AG09319 (cell line): ENCODE measurements around the gene EFCAB12.

Source experiments
- DNase-seq: peaks from one replicate; pipeline ENCODE4 v3.0.0-alpha.2; 2010; ENCODE audit warnings: low read depth; ENCODE audit errors: extremely low read depth
- TF ChIP-seq, protein P1 (sequence below): IDR thresholded peaks from 2 replicates; pipeline ENCODE4 v1.5.1; 2011; ENCODE audit warnings: low read depth, mild to moderate bottlenecking, inconsistent platforms, low read length, moderate library complexity

The EFCAB12 gene

GRCh38 chr3:129445471-129445870 lies 17.0 kb upstream of the EFCAB12 start:
- no peak for DNase-seq

GRCh38 chr3:129442947-129443346 lies 14.5 kb upstream of the EFCAB12 start:
- DNase-seq: no peak
- TF ChIP-seq, protein P1, sequence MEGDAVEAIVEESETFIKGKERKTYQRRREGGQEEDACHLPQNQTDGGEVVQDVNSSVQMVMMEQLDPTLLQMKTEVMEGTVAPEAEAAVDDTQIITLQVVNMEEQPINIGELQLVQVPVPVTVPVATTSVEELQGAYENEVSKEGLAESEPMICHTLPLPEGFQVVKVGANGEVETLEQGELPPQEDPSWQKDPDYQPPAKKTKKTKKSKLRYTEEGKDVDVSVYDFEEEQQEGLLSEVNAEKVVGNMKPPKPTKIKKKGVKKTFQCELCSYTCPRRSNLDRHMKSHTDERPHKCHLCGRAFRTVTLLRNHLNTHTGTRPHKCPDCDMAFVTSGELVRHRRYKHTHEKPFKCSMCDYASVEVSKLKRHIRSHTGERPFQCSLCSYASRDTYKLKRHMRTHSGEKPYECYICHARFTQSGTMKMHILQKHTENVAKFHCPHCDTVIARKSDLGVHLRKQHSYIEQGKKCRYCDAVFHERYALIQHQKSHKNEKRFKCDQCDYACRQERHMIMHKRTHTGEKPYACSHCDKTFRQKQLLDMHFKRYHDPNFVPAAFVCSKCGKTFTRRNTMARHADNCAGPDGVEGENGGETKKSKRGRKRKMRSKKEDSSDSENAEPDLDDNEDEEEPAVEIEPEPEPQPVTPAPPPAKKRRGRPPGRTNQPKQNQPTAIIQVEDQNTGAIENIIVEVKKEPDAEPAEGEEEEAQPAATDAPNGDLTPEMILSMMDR: no peak

More at GRCh38 chr3:129445471-129445870, 17.0 kb upstream of the EFCAB12 start:
- TF ChIP-seq, protein P1: no peak

DNA sequence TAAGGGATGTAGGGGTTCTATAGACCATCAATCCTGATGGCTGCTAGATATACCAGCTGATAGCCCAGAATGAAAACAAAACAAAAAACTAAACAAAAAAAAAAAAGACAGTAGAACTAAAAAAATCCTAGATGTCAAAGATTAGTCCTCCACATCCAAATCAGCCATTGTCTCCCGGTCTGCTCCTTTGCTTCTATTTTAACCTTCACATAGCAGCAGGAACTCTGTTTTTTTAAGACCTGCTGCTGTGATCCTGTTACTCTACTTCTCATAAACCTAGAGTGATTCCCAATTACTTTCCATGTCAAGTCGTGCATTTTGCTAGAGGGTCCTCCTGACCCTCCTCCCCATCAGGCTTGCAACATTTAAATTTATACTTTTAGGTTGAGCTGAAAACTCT lies 14.1 kb upstream of the EFCAB12 start:
- DNase-seq: no peak
- TF ChIP-seq, protein P1: no peak

GRCh38 chr3:129441782-129442181 lies 13.3 kb upstream of the EFCAB12 start:
- DNase-seq: no peak
- TF ChIP-seq, protein P1: peak; percentile 15

- no peak for DNase-seq
These were observed 12.8 kb upstream of the EFCAB12 start for GRCh38 chr3:129441215-129441614.

GRCh38 chr3:129440618-129441190 lies 12.3 kb upstream of the EFCAB12 start:
- no peak for DNase-seq
- TF ChIP-seq, protein P1: no peak

More at GRCh38 chr3:129441215-129441614, 12.8 kb upstream of the EFCAB12 start:
- TF ChIP-seq, protein P1: no peak

GRCh38 chr3:129439817-129440617 lies 11.6 kb upstream of the EFCAB12 start, which contains the start of the genes IFT122 and MBD4:
TSS of gene IFT122 (plus strand) at chr3:129440224. CDS start at chr3:129440331, 107 bp downstream.
TSS of gene MBD4 (minus strand) at chr3:129439948. CDS start at chr3:129439833, 115 bp downstream.
- peak; percentile 99 for DNase-seq
- TF ChIP-seq, protein P1: no peak
